ENCODE data around the gene TUBB3. TPM values are rescaled to one million over a fixed set of nuclear protein-coding genes. Genes with fewer than 3 reads are reported as not detected.

Gene TUBB3
- total RNA-seq, 2 experiments from 2014 or later: 0.27 to 1.2 TPM

DNA sequence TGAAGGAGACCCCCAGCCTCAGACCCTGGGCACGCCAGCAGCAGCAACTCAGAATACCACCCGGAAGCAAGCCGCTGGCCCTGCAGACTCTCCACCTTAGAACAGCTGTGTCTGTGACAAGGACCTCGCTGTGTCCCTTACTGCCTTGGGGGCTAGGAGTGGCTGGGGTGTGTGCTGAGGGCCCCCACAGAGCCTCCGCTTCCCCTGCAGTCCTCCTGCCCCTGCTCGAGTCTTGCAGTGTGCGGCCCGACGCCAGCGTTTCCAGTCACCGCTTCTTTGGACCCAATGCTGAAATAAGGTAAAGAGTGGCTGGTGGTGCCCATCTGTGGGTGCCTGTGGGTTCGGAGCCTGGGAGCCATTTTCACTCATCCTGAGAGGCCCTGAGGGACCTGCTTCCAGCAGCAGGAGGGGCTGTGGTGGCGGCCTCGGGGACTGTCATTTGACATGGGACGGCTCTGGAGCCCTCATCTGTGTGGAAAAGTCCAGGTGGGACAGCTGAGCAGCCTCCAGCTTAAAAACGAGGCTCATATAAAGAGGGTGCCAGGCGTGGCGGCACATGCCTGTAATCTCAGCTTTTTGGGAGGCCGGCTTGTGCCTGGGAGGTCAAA is 19.1 kb upstream of the TUBB3 start:
- intact Hi-C loops (cut with micrococcal nuclease): no loop called here
- Mint-ChIP-seq H3K9me3 (no peaks in the 10 kb centered on the region), H3K4me3 (no peak overlapping the region), H3K36me3 (ENCODE audit: low read depth) (peaks cover 29% of the 10 kb centered on the region), H3K27me3 (no peaks in the 10 kb centered on the region), H3K4me1 (ENCODE audit: low read depth) (peaks cover 4% of the 10 kb centered on the region), H3K27ac (no peak overlapping the region)
- TF ChIP-seq, protein P1, sequence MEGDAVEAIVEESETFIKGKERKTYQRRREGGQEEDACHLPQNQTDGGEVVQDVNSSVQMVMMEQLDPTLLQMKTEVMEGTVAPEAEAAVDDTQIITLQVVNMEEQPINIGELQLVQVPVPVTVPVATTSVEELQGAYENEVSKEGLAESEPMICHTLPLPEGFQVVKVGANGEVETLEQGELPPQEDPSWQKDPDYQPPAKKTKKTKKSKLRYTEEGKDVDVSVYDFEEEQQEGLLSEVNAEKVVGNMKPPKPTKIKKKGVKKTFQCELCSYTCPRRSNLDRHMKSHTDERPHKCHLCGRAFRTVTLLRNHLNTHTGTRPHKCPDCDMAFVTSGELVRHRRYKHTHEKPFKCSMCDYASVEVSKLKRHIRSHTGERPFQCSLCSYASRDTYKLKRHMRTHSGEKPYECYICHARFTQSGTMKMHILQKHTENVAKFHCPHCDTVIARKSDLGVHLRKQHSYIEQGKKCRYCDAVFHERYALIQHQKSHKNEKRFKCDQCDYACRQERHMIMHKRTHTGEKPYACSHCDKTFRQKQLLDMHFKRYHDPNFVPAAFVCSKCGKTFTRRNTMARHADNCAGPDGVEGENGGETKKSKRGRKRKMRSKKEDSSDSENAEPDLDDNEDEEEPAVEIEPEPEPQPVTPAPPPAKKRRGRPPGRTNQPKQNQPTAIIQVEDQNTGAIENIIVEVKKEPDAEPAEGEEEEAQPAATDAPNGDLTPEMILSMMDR (IDR thresholded peaks at IDR 0.05): no peak
- POLR2A ChIA-PET: interaction anchor here (1.0 kb wide), 1 partner anchor 9 kb away, joined by 3 read pairs; no protein-coding TSS in a partner anchor
- CTCF ChIA-PET: no interaction called here
- DNase-seq (no peak), ATAC-seq (no peak)

DNA sequence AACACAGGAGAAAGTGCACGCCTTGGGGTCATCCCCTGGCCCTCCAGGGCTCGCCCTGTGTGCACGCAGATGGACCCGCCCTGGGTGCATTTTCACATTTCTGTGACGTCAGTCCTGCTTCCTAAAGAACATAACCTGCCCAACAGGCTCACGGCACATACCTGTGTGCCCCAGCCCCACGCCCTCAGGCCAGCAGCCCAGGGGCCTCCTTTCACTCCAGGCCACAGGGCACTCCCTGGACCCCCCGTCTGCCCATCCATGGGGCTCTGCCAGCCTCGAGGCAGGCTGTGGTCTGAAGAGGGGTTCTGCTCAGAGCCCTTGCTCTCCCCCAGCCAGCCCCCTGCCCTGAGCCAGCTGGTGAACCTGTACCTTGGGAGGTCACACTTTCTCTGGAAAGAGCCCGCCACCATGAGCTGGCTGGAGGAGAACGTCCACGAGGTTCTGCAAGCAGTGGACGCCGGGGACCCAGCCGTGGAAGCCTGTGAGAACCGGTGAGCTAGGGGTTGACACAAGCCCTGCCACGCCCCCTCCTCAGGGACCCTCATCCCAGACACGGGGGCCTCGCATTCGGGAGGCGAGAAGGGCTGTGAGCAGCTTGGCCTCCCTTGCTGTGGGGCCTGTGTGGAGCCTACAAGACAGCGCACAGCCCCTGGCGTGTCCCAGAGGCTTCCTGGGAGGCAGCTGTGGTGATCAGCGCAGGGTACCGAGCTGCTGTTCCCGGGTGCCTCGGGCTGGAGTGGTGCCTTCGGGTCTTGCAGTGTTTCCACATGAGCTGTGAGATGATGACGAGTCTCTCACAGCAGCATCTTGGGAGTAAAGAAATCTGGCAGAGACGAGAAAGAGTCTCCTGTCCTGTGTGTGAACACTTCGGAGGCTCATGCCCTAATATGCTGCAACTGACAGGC is 18.3 kb upstream of the TUBB3 start:
- DNase-seq: no peak
- Mint-ChIP-seq H3K27me3 (no peaks in the 10 kb centered on the region), H3K4me1 (ENCODE audit: low read depth) (peaks cover 3% of the 10 kb centered on the region), H3K4me3 (no peak overlapping the region), H3K9me3 (no peaks in the 10 kb centered on the region), H3K36me3 (ENCODE audit: low read depth) (peaks cover 32% of the 10 kb centered on the region), H3K27ac (no peak overlapping the region)
- intact Hi-C loops (cut with micrococcal nuclease): no loop called here
- no peak for ATAC-seq
- ChIA-PET POLR2A (interaction anchor here (1.0 kb wide), 1 partner anchor 10 kb away, joined by 3 read pairs; no protein-coding TSS in a partner anchor), CTCF (no interaction called here)
- TF ChIP-seq, protein P1 (IDR thresholded peaks at IDR 0.05): no peak

DNA sequence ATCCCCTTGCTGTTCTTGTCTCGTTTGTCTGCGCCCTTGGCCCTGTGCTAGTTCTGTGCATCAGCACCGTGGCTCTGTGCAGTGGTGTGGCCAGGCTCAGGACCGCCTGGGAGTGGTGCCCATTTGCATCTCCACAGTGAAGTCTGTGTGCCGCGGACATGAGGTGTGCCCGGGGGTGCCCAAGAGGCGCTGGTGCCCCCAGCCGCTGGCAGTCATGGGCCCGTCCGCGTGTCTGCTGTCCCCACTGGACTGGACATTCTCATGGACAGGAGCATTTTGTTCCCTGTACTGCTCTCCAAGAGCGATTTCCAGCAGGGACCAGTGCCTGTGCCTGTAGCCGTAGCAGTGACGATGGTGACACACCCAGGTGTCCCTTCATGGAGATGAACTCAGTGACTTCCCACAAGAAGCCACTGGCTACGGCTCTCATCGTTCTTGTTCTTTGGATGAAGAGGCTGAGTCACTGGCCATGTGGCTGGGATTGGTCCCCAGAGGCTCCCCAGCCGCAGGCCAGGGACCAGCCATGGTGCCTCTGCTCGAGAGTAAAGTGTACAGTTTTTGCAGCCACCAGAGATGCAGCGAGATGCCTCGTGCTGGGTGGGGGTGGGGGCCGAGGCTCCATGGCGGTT is 17.5 kb upstream of the TUBB3 start:
- CTCF ChIA-PET: no interaction called here
- Mint-ChIP-seq H3K4me1 (ENCODE audit: low read depth) (peaks cover 4% of the 10 kb centered on the region), H3K9me3 (no peaks in the 10 kb centered on the region), H3K4me3 (no peak overlapping the region), H3K27ac (no peak overlapping the region), H3K27me3 (no peaks in the 10 kb centered on the region), H3K36me3 (ENCODE audit: low read depth) (peaks cover 31% of the 10 kb centered on the region)
- TF ChIP-seq, protein P1 (IDR thresholded peaks at IDR 0.05): no peak
- POLR2A ChIA-PET: interaction anchor here (0.7 kb wide), 1 partner anchor 23 kb away, joined by 3 read pairs; no protein-coding TSS in a partner anchor
- intact Hi-C loops (cut with micrococcal nuclease): no loop called here
- DNase-seq: no peak
- no peak for ATAC-seq

GRCh38 chr16:89906140-89907025 is 16.8 kb upstream of the TUBB3 start:
- DNase-seq: no peak
- no peaks in the 10 kb centered on the region for H3K9me3 Mint-ChIP-seq
- H3K4me1 Mint-ChIP-seq (ENCODE audit: low read depth): peaks cover 4% of the 10 kb centered on the region
- TF ChIP-seq, protein P1 (IDR thresholded peaks at IDR 0.05): no peak
- no peaks in the 10 kb centered on the region for H3K27me3 Mint-ChIP-seq
- intact Hi-C loops (cut with micrococcal nuclease): no loop called here
- peaks cover 29% of the 10 kb centered on the region for H3K36me3 Mint-ChIP-seq (ENCODE audit: low read depth)
- no peak for ATAC-seq
- POLR2A ChIA-PET: interaction anchor here (0.7 to 2.1 kb wide), 3 partner anchors 12 to 33 kb away, joined by 3 to 8 read pairs (median 3); partner anchors contain the start of genes MC1R and TCF25
- CTCF ChIA-PET: no interaction called here
- H3K27ac Mint-ChIP-seq: no peak overlapping the region
- no peak overlapping the region for H3K4me3 Mint-ChIP-seq
